H1 (cell line): ENCODE results near the gene SPDYE2. TPM values are rescaled to one million over a fixed set of nuclear protein-coding genes. Genes with fewer than 3 reads are reported as not detected.
"Not testable (repeated sequence)": the region's sequence is repeated elsewhere in the genome, so short reads cannot be mapped to it uniquely, and the experiment has no call there.

Experiments
- CTCF ChIA-PET: fragments of 300-600 bp; sonication (Branson Sonifier 250); formaldehyde crosslinking; loops from one replicate; lab custom pipeline; 2021; ENCODE audit not compliant: partially characterized antibody; lab: Charles Lee
- POLR2A ChIA-PET: fragments of 300-600 bp; sonication (Branson Sonifier 250); formaldehyde crosslinking; loops from one replicate; lab custom pipeline; 2021; ENCODE audit warnings: inconsistent platforms; ENCODE audit not compliant: partially characterized antibody; lab: Charles Lee
- DNase-seq, 2 experiments: peaks; one replicate each; pipeline versions ENCODE4 v3.0.0 to v3.0.0-alpha.2; 2010 to 2022; ENCODE audit warnings: low spot score in 2 of 2, low read depth in 1 of 2, mixed read lengths in 1 of 2
- FAIRE-seq: peaks from 2 replicates; lab custom pipeline; 2011; peaks lifted over from hg19 to GRCh38; lab: Jason Lieb, UNC
- H2AFZ ChIP-seq: 2 replicates; pipeline ENCODE4 v1.8.1; 2012; ENCODE audit warnings: low read length, inconsistent platforms
- H2AK5ac ChIP-seq: 2 replicates; pipeline ENCODE4 v1.6.1; 2013; ENCODE audit warnings: low read depth, low read length
- H2BK120ac ChIP-seq: replicated peaks from 2 replicates; pipeline ENCODE3; 2013; ENCODE audit warnings: low read depth, low read length, inconsistent platforms
- H2BK12ac ChIP-seq: 2 replicates; pipeline ENCODE4 v1.6.1; 2013; ENCODE audit warnings: low read depth, low read length
- H2BK15ac ChIP-seq: 2 replicates; pipeline ENCODE4 v1.6.1; 2013; ENCODE audit warnings: low read length
- H2BK20ac ChIP-seq: 2 replicates; pipeline ENCODE4 v1.6.1; 2013; ENCODE audit warnings: low read length
- H2BK5ac ChIP-seq: 2 replicates; pipeline ENCODE4 v1.6.1; 2013; ENCODE audit warnings: low read depth, low read length
- H3K14ac ChIP-seq: 2 replicates; pipeline ENCODE4 v1.6.1; 2013; ENCODE audit warnings: inconsistent platforms; ENCODE audit not compliant: insufficient read length
- H3K18ac ChIP-seq: 2 replicates; pipeline ENCODE4 v1.6.1; 2013; ENCODE audit warnings: low read length; ENCODE audit errors: extremely low read depth
- H3K23ac ChIP-seq: 2 replicates; pipeline ENCODE4 v1.6.1; 2013; ENCODE audit warnings: inconsistent platforms; ENCODE audit not compliant: insufficient read length
- H3K23me2 ChIP-seq: 2 replicates; pipeline ENCODE4 v1.6.1; 2013; ENCODE audit warnings: low read depth, low read length
- H3K27ac ChIP-seq: 2 replicates; pipeline ENCODE4 v1.6.1; 2011; ENCODE audit warnings: low read depth, low read length, inconsistent platforms
- H3K27me3 ChIP-seq, 4 experiments: replicated peaks in 1 of 4; 1 replicate in 1 of 4; 2 replicates in 3 of 4; pipeline versions ENCODE4 v1.6.1 to v1.8.1; 2011 to 2013; ENCODE audit warnings: low read length in 3 of 4, mild to moderate bottlenecking in 3 of 4, inconsistent platforms in 2 of 4, mixed read lengths in 2 of 4, moderate library complexity in 1 of 4; ENCODE audit not compliant: control insufficient read depth in 3 of 4, insufficient read depth in 3 of 4; ENCODE audit errors: extremely low read depth in 1 of 4
- H3K36me3 ChIP-seq, 4 experiments: 2 replicates each; pipeline versions ENCODE4 v1.6.1 to v1.8.1; 2011 to 2013; ENCODE audit warnings: mild to moderate bottlenecking in 4 of 4, low read length in 3 of 4, moderate library complexity in 2 of 4, control low read depth in 1 of 4, inconsistent platforms in 1 of 4; ENCODE audit not compliant: insufficient read depth in 4 of 4, control insufficient read depth in 2 of 4
- H3K4ac ChIP-seq: replicated peaks from 2 replicates; pipeline ENCODE3; 2013; ENCODE audit warnings: low read length, low read depth, mixed read lengths, inconsistent platforms; ENCODE audit not compliant: insufficient read length
- H3K4me1 ChIP-seq, 4 experiments: replicated peaks in 1 of 4; 1 replicate in 1 of 4; 2 replicates in 3 of 4; pipeline versions ENCODE4 v1.6.1 to v1.8.1; 2011 to 2013; ENCODE audit warnings: low read length in 3 of 4, inconsistent platforms in 2 of 4, mixed read lengths in 1 of 4; ENCODE audit not compliant: insufficient read depth in 4 of 4, control insufficient read depth in 3 of 4
- H3K4me2 ChIP-seq, 2 experiments: 2 replicates each; pipeline versions ENCODE4 v1.6.1 to v1.8.1; 2011 to 2013; ENCODE audit warnings: low read depth in 2 of 2, low read length in 2 of 2, control low read depth in 1 of 2, inconsistent platforms in 1 of 2, mild to moderate bottlenecking in 1 of 2; ENCODE audit not compliant: insufficient read depth in 1 of 2
- H3K4me3 ChIP-seq, 4 experiments: fragments of 200-600, 300-600 bp in 1 of 4; sonication (generic), shearing (Covaris generic), sonication (Bioruptor Twin) in 1 of 4; 2 replicates each; pipeline versions ENCODE4 v1.5.1 to v1.8.1; 2011 to 2016; ENCODE audit warnings: low read length in 4 of 4, low read depth in 3 of 4, control low read depth in 2 of 4, inconsistent platforms in 2 of 4, mild to moderate bottlenecking in 2 of 4, mixed read lengths in 1 of 4, moderate library complexity in 1 of 4; ENCODE audit not compliant: insufficient read depth in 2 of 4; ENCODE audit errors: extremely low read depth in 1 of 4
- H3K56ac ChIP-seq: replicated peaks from 2 replicates; pipeline ENCODE3; 2013; ENCODE audit warnings: low read depth, mild to moderate bottlenecking, mixed read lengths, low read length, inconsistent platforms; ENCODE audit not compliant: insufficient read length
- H3K79me1 ChIP-seq: 2 replicates; pipeline ENCODE4 v1.6.1; 2013; ENCODE audit warnings: low read depth, low read length, control low read depth
- H3K79me2 ChIP-seq, 2 experiments: 2 replicates each; pipeline versions ENCODE4 v1.6.1 to v1.8.1; 2012 to 2013; ENCODE audit warnings: low read length in 2 of 2, mild to moderate bottlenecking in 2 of 2, inconsistent platforms in 1 of 2; ENCODE audit not compliant: insufficient read depth in 2 of 2, control insufficient read depth in 1 of 2
- H3K9ac ChIP-seq, 4 experiments: replicated peaks in 1 of 4; 1 replicate in 1 of 4; 2 replicates in 3 of 4; pipeline versions ENCODE4 v1.6.1 to v1.8.1; 2011 to 2013; ENCODE audit warnings: low read depth in 3 of 4, low read length in 3 of 4, control low read depth in 2 of 4, mild to moderate bottlenecking in 2 of 4, moderate library complexity in 2 of 4, inconsistent platforms in 1 of 4; ENCODE audit errors: extremely low read depth in 1 of 4
- H3K9me3 ChIP-seq, 2 experiments: 2 replicates each; pipeline versions ENCODE4 v1.6.1 to v1.8.1; 2012 to 2013; ENCODE audit warnings: mild to moderate bottlenecking in 2 of 2, moderate library complexity in 2 of 2, control low read depth in 1 of 2, inconsistent platforms in 1 of 2, low read depth in 1 of 2, low read length in 1 of 2, mixed read lengths in 1 of 2; ENCODE audit not compliant: insufficient read depth in 2 of 2
- H4K20me1 ChIP-seq, 2 experiments: replicated peaks in 1 of 2; 2 replicates each; pipeline versions ENCODE3 to v1.8.1; 2011 to 2013; ENCODE audit warnings: inconsistent platforms in 2 of 2, low read length in 2 of 2, mild to moderate bottlenecking in 1 of 2; ENCODE audit not compliant: insufficient read depth in 2 of 2, control insufficient read depth in 1 of 2
- H4K5ac ChIP-seq: 2 replicates; pipeline ENCODE4 v1.6.1; 2013; ENCODE audit warnings: low read length, low read depth, mixed read lengths, inconsistent platforms; ENCODE audit not compliant: insufficient read length
- H4K8ac ChIP-seq: 2 replicates; pipeline ENCODE4 v1.8.0; 2013; ENCODE audit warnings: mild to moderate bottlenecking, moderate library complexity, low read length, inconsistent platforms; ENCODE audit not compliant: insufficient read depth; ENCODE audit errors: extremely low read depth
- H4K91ac ChIP-seq: replicated peaks from 2 replicates; pipeline ENCODE3; 2013; ENCODE audit warnings: low read length, mixed read lengths, inconsistent platforms; ENCODE audit not compliant: insufficient read length
- WGBS, 2 experiments: shearing (Covaris generic) in 1 of 2; methylation state at CpG; one replicate each; pipeline versions ENCODE4 v1.1.6 to v1.1.7; 2013 to 2015; ENCODE audit warnings: low lambda C conversion rate in 2 of 2, mixed read lengths in 2 of 2, inconsistent platforms in 1 of 2, low coverage in 1 of 2, missing lambda C conversion rate in 1 of 2; ENCODE audit not compliant: insufficient replicate concordance in 2 of 2, insufficient coverage in 1 of 2, insufficient read length in 1 of 2; ENCODE audit errors: extremely low coverage in 1 of 2, missing lambda C conversion rate in 1 of 2; 5-methylcytosine and 5-hydroxymethylcytosine counted together
- polyA plus RNA-seq, 7 experiments: library from polyadenylated mRNA; depleted of rRNA in 3 of 7; stranded (reverse) in 5 of 7; unstranded in 2 of 7; fragments of >200 nt in 5 of 7; fragments of 200-250 nt in 2 of 7; gene quantifications; 1 replicate in 5 of 7; 2 replicates in 1 of 7; 4 replicates in 1 of 7; pipeline versions ENCODE4 v1.2.1 to v1.2.3, GENCODE V29; 2011 to 2013; ENCODE audit warnings: missing spikeins in 2 of 7, mixed read lengths in 2 of 7
- total RNA-seq: library from RNA; stranded (reverse); fragmentation: NEBNext Ultra II Directional; extraction: Animal tissue kit (Norgen Biotek cat#: 25700); gene quantifications from 2 replicates; pipeline ENCODE4 v1.2.1, GENCODE V29; 2021

Gene SPDYE2
- total and polyA plus RNA-seq, 2 of the 8 experiments (the other 6 are each of a cell fraction or from before 2014, with no cell fraction given), result not detected

DNA sequence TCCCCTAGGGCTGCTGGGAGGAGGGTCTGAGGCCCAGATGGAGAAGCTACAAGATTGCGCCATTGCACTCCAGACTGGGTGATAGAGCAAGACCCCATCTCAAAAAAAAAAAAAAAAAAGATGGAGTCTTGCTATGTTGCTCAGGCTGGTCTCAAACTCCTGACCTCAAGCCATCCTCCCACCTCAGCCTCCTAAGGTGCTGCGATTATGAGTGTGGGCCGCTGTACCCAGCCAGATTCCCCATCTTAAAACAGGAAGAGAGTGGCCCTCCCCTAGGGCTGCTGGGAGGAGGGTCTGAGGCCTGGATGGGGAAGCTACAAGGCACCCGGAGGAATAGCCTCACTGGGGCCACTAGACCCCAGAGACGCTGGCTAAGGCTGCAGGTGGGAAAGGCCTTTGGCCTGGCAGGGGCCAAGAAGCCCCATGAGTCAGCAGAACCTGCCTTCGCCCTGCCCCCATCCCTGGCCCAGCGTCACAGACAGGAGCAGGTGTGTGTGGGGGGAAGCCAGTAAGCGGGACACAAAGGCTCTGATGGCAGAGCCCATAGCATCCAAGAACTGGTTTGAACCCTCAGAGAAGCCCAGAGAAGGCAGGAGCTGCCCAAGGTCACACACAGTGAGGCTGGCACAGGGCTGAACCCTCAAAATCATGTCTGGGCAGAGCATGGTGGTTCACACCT is 43.5 kb upstream of the SPDYE2 start:
- 74% methylated on average over 2 of the region's 8 CpGs; no CpG with 5 or more reads in 1 of the 2 experiments for WGBS, 2 experiments
- H3K4me1 ChIP-seq, H2AK5ac ChIP-seq, H4K20me1 ChIP-seq, H2BK15ac ChIP-seq, H3K36me3 ChIP-seq, H3K23ac ChIP-seq, H3K27ac ChIP-seq, H2BK120ac ChIP-seq, H2AFZ ChIP-seq, CTCF ChIA-PET, H3K9me3 ChIP-seq, H3K79me2 ChIP-seq, H2BK20ac ChIP-seq, H3K14ac ChIP-seq, H3K27me3 ChIP-seq, H3K4me2 ChIP-seq, H3K79me1 ChIP-seq, H3K9ac ChIP-seq, H4K91ac ChIP-seq, H3K56ac ChIP-seq, H3K23me2 ChIP-seq, H4K8ac ChIP-seq, H4K5ac ChIP-seq, H3K4me3 ChIP-seq, FAIRE-seq, H2BK5ac ChIP-seq, POLR2A ChIA-PET, H3K18ac ChIP-seq, H3K4ac ChIP-seq, H2BK12ac ChIP-seq: not testable (repeated sequence)
- peak in 1 of 2 experiments; percentile 54 for DNase-seq

DNA sequence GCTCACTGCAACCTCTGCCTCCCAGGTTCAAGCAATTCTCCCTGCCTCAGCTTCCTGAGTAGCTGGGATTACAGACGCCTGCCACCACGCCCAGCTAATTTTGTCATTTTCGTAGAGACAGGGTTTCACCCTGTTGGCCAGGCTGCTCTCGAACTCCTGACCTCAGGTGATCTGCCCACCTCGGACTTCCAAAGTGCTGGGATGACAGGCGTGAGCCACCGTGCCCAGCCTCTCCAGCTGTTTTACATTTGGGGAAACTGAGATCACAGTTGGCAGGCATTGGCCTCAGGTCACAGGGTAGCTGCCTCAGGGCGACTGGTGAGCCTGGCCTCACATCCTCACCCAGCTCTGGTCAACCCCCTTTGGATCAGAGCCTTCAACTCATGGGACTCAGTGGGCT is 40.5 kb upstream of the SPDYE2 start:
- H3K9ac ChIP-seq, H2BK20ac ChIP-seq, H3K27me3 ChIP-seq, H3K79me1 ChIP-seq, H2BK120ac ChIP-seq, H3K4me2 ChIP-seq, CTCF ChIA-PET, H2AK5ac ChIP-seq, H4K91ac ChIP-seq, H2BK15ac ChIP-seq, H3K4ac ChIP-seq, H3K36me3 ChIP-seq, POLR2A ChIA-PET, H3K23ac ChIP-seq, H4K5ac ChIP-seq, H3K4me3 ChIP-seq, H3K23me2 ChIP-seq, H4K8ac ChIP-seq, H3K4me1 ChIP-seq, H3K56ac ChIP-seq, H3K18ac ChIP-seq, H3K9me3 ChIP-seq, H2BK5ac ChIP-seq, H3K27ac ChIP-seq, H2AFZ ChIP-seq, H2BK12ac ChIP-seq, H3K79me2 ChIP-seq, FAIRE-seq, H4K20me1 ChIP-seq, H3K14ac ChIP-seq: not testable (repeated sequence)
- peak in 1 of 2 experiments; percentile 23 for DNase-seq
- 81% methylated on average over 4 of the region's 8 CpGs; no CpG with 5 or more reads in 1 of the 2 experiments for WGBS, 2 experiments
